HG03354 (cell line): Measurements from ENCODE around the gene TIPARP.

ENCODE experiments used
- ATAC-seq: cut with Tn5 transposase; IDR thresholded peaks from one replicate; pipeline ENCODE4 v1.9.1; 2021; ENCODE audit warnings: mild to moderate bottlenecking; ENCODE audit not compliant: unreplicated experiment, poor library complexity, severe bottlenecking

Gene TIPARP

GRCh38 chr3:156704370-156705036 is 30.1 kb downstream of the TIPARP start:
- ATAC-seq, result no peak

DNA sequence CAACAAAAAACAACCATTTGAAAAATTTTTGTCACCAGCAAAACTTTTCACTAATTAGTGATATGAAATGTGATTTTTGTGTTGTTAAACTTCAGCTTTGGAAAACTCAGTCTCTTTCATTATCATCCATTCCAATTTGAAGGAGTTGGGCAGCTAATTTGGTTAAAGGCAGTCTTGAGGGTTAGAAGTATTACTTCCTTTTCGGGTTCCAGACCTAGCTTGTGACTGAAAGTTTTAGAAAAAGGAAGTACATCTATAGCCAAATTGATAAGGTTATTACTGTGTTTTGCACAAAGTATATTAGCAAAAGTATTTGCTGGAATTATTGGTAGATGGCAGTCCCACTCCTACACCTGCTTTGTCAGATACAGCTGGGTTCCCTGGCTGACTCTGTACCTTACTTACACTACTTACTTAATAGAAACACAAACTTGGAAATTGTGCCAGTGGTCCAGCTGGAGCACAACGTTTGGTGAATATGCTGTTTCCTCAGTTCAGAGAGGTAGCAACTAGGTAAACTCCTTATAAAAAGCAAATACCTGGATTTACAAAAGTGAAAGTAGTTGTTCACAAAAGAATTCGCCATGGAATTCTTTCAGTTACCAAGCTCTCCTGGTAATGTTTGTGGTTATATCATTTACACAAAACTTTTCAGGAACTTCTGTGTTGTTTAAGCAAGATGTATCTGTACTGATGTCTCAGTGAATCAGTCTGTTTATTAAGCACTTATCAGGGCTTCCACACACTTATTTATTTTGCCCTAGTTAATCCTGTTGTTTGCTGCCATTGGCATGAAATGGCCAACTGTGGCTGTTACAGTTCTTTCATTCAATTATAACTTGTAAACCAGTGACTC is 31.6 kb downstream of the TIPARP start:
- peak; percentile 71 for ATAC-seq

GRCh38 chr3:156707588-156707987 is 33.2 kb downstream of the TIPARP start:
- no peak for ATAC-seq

GRCh38 chr3:156710429-156710828 is 36.0 kb downstream of the TIPARP start:
- no peak for ATAC-seq

GRCh38 chr3:156711113-156711512 is 36.7 kb downstream of the TIPARP start:
- no peak for ATAC-seq

GRCh38 chr3:156711944-156712343 is 37.6 kb downstream of the TIPARP start:
- ATAC-seq, result peak; percentile 85

DNA sequence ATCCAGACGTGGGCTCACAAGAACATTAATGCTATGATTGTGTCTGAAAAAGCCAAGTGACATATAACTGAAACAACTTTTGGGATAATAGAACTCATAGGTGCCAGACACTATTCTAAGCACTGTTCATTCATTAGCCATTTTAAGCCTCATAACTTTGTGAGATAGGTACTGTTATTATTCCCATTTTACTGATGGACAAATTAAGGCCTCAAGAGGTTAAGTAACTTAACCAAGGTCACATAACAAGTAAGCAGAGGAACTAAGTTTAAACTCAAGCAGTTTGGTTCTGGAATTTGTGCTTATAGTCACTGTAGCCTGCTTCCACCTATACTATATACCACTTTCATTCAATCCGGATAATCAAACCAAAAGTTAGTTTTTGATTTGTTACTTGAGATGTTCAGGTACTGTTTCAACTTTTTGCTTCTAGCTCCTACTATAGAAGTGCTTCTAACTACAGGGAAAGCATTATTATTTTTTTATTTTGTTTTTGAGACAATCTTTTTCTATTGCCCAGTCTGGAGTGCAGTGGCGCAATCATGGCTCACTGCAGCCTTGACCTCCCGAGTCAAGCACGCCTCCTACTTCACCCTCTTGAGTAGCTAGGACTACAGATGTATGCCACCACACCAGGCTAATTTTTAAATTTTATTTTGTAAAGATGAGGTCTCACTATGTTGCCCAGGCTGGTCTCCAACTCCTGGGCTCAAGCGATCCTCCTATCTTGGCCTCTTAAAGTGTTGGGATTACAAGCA is 41.9 kb downstream of the TIPARP start:
- no peak for ATAC-seq

GRCh38 chr3:156718622-156719306 is 44.4 kb downstream of the TIPARP start:
- ATAC-seq, result no peak

DNA sequence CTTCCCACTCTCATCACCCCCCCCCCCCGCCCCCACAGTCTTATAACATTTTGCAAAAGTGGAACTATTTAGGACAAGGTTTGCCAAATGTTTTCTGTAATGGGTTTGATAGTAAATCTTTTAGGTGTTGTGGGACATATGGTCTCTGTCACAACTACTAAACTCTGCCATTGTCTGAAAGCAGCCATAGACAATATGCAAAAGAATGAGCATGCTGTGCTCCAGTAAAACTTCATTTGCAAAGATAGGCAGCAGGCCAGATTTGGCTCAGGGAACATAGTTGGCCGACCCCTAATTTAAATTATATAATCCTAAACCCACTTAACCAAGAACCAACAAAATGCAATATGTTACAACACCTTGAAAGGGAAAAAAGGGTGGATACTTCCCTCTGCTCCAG is 46.4 kb downstream of the TIPARP start:
- ATAC-seq, result no peak

DNA sequence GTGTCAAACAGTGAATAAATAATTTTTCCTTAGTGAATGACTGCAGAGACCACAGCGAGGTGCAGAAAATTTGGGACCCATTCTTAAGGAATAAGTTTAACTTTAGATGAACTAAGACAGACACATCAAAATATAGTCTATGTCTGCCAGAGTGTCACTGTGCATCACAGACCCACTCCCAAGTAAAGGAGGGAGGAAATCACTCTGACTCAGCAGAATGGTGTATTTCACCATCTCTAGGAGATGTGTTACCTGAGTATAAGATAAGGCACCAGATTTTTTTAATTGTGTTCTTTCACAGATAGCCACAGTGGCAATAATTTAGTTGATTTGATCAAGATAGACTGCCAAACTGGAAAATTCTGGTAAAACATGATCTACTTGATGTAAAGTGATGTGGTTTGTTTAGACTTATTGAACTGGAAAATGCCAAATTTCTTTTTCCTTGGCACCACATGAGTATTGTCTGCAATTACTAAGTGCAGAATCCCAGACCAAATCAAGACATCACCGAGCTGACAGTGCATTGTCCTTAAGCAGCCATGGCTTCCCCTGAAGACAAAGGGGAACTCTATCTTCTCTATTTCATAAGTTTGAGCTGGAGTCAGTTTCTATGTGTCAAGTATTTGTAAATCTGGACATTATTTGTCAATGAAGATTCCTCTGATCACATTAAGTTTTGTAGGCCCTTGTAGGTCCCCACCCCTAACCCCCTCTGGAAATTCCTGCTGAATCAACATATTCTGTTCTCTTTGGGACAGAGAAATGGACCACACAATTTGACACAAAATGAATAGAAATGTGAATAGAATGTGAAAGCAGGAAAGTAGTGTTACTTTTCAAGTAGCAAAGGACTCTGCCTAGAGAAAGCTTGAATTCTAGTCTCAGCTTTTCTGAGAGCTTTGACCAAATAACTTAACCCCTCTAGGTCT is 47.6 kb downstream of the TIPARP start:
- ATAC-seq, result no peak

- ATAC-seq, result no peak
These were observed 48.8 kb downstream of the TIPARP start for GRCh38 chr3:156723182-156723619.

- ATAC-seq, result no peak
These were observed 51.3 kb downstream of the TIPARP start for GRCh38 chr3:156725682-156726081.

DNA sequence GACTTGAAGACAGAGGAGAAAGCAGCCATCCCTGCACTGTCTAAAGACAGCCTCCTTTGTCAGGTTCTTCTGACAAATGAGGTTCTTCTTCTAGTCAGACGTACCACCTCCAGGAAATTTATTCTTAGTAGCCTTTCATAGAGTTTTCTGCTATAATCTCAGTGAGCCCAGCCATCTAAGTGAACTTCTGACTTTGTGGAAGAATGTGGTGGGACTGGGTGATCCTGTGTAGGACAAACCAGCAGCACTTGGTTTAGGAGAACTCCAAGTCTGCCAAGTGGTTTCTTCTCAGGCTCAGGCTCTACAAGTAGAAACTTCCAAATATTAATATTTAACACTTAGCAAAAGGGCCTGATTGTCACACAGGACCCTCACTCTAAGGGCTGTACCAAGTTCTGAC is 52.1 kb downstream of the TIPARP start:
- ATAC-seq, result no peak

- ATAC-seq, result peak; percentile 95
These were observed 53.3 kb downstream of the TIPARP start for GRCh38 chr3:156727519-156728205.

DNA sequence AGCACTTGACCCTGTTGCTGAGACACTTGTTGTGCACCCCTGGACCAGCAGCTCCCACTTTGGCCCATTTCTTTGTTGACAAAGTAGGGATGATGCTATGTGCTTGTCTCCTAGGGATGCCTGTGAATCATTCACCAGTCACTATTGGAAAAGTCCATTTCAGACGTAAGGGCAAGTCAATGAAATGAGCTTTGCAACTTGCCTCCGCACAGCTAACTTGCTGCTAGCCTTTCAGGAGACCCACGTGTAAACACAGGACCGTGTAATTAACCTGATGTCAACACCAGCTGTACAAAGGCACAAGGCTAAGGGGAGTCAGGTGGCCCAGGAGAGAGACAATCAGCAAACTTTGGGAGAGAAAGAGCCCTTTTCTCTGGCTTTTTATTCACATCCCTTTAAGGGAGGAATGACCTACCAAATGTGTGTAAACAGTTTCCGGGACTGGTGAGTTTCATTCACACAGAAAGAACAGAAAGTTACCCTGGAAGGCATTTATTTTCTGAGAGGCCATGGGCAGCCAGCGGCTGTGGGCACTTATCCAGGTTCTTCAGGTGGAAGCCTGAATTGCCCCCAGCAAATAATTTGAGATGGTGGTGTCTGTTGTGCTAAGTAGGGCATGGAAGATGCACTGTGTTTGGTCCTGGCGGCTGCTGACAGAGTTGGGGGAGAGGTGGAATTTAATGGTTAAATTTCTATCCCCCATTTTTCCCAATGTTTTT is 54.0 kb downstream of the TIPARP start:
- ATAC-seq, result no peak

DNA sequence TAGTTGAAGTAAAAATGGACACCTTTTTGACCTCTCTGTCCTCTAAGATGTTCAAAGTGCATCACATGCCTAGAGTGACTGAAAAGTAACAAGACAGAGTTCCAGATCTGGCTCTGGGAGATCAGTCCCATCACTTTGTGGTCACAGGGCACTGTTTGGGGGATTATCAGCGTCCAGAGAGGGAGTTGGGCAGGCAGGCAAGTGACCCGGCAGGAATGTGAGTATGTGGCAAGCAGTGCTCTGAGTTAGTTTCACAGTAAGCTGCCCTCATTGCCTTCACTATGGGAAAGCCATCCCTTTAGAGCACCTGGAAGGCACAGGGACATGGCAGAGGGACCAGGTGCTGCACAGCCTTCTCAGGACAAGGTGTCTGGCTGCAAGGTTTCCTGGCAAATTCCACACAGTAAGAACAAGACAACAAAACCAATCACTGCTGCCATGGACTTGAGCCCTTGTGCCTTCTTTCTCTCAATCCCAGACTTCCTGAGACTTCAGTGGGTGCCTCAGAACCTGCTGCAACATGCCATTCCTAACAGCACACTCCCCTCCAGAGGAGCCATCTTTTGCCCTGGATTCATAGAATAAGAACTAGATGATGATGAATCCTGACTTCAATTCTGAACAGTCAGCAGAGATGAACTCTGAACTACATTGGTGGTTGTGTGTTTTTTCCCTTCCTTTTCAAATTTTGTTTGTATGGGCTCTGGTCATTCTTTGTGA is 55.2 kb downstream of the TIPARP start:
- no peak for ATAC-seq

DNA sequence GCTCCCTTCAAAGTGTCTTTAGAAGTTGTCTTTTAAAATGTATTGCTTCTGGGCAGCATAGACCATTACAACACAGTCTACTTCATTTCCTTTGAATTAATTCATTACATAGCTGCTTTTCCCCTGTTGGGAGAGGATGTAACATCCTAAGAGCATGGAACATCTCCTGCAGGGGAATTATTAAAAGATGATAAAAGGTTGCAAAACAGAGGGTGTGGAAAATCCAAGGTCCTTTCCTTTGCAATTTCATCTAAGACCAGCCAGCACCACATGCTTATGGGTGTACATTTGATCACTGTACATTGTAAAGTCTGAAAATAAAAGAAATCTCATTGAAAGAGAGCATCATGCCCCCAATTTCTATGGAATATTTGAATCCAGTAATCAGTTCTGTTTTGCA is 57.4 kb downstream of the TIPARP start:
- ATAC-seq, result no peak
